A549 treated with Hydrocortisone at 1 μM for 4 hours (cell line): Measurements from ENCODE around the gene ZNF207. TPM values are rescaled to one million over a fixed set of nuclear protein-coding genes. Genes with fewer than 3 reads are reported as not detected.

Source experiments
- total RNA-seq: library from RNA; stranded (reverse); fragments of 200-300 nt; extraction: Qiagen RNA extraction; gene quantifications from 5 replicates; pipeline ENCODE4 v1.2.3, GENCODE V29; 2022

Gene ZNF207
- total RNA-seq: 213 to 245 TPM (median 224 TPM) in 5 replicates

GRCh38 chr17:32349854-32350665 is at the start of gene ZNF207:
Gene ZNF207, plus strand, starts transcription at chr17:32350157. Its CDS starts 129 bp downstream, at chr17:32350286.

GRCh38 chr17:32341857-32342602 is 7.9 kb upstream of the ZNF207 start, which contains the start of gene C17orf75:
Gene C17orf75, minus strand, starts transcription at chr17:32342173. Its CDS starts 34 bp downstream, at chr17:32342139.

Other genes starting within 250 kb of the ZNF207 start
- 19.0 to 28.4 TPM (median 23.6 TPM) in 5 replicates for gene RHOT1, start 207.7 kb upstream of the ZNF207 start, total RNA-seq
- 3.7 to 5.0 TPM (median 4.2 TPM) in 5 replicates for gene RHBDL3, start 84.3 kb upstream of the ZNF207 start, total RNA-seq
- 24.6 to 36.6 TPM (median 29.5 TPM) in 5 replicates for gene C17orf75, start 8.0 kb upstream of the ZNF207 start, total RNA-seq
- gene PSMD11, start 94.4 kb downstream of the ZNF207 start, total RNA-seq: 170 to 224 TPM (median 192 TPM) in 5 replicates
- gene CDK5R1, start 136.8 kb downstream of the ZNF207 start, total RNA-seq: 5.7 to 6.7 TPM (median 6.1 TPM) in 5 replicates